ENCODE measurements around the gene ARL4D. TPM values are rescaled to one million over a fixed set of nuclear protein-coding genes. Genes with fewer than 3 reads are reported as not detected.

The ARL4D gene
- total RNA-seq, 1 experiment from 2014 or later: 11.5 TPM

DNA sequence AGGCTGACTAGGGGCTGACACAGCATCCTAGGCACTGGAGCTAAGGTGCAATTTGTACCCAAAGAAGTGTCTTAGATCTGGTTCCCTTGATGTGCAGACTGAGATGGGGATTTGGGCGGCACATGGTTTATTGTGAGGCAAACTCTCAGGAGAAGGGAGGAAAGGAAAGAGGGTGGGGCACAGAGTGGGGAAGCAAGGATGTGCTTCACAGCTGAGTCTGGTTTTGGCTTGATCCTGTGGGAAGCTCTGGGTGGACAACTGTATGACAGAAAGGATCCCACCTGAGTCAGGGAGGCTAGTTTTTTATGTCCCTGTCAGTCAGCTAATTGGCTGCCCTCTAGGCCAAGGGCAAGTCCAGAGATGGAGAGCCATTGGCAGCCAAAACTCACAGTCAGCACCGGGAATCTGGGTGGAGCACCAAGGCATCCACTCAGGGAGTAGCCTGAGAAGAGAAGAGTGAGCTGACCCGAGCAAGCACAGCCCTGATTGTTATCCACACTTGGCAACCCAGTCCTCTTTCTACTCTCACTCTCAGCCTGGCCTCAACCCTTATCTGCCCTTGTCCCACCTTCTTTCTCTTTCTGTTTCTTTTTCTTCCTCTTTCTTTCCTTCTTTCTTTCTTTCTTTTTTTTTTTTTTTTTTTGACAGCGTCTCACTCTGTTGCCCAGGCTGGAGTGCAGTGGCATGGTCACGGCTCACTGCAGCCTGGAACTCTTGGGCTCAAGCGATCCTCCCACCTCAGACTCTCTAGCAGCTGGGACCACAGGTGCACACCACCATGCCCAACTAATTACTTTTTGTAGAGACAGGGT, 12.0 kb downstream of the ARL4D start:
- 0 out of 2 replicates have a peak, but pooled peaks have one; percentile 20 for ATAC-seq
- no peaks in the 10 kb centered on the region for H3K9me3 ChIP-seq (ENCODE audit: control insufficient read depth in 1 of 2, insufficient read depth in 1 of 2, low read depth in 1 of 2, low read length in 2 of 2)
- no peak overlapping the region for H3K4me3 ChIP-seq (replicated peaks in 1 of 2; ENCODE audit: low read depth in 1 of 2, low read length in 2 of 2)
- DNase-seq (ENCODE audit: low read depth, low spot score): no peak
- no peaks in the 10 kb centered on the region for H3K36me3 ChIP-seq (ENCODE audit: control insufficient read depth in 1 of 2, insufficient read depth in 2 of 2, low read length in 2 of 2)
- ChIA-PET POLR2A (interaction anchor here (2.0 kb wide), 1 partner anchor 11 kb away, joined by 8 read pairs; the partner anchor contains the start of gene ARL4D), RAD21 (ENCODE audit: low non-redundant PET in 1 of 2, low total read pairs in 2 of 2, uncharacterized antibody in 2 of 2, unreplicated experiment in 2 of 2) (no interaction called here), CTCF (interaction anchor here (0.6 to 1.9 kb wide), 2 partner anchors 73 to 163 kb away, joined by 4 to 6 read pairs; partner anchors contain the start of gene DHX8)
- intact Hi-C loops (cut with micrococcal nuclease): no loop called here
- H2AFZ ChIP-seq (ENCODE audit: low read depth, low read length, poor library complexity, severe bottlenecking): no peak overlapping the region
- no peak for TF ChIP-seq EZH2 (IDR thresholded peaks at IDR 0.05)
- TF ChIP-seq ZNF274 (IDR thresholded peaks at IDR 0.05; ENCODE audit: low read depth, low read length): no peak
- TF ChIP-seq, protein P1, sequence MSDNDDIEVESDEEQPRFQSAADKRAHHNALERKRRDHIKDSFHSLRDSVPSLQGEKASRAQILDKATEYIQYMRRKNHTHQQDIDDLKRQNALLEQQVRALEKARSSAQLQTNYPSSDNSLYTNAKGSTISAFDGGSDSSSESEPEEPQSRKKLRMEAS (IDR thresholded peaks at IDR 0.05): no peak
- TF ChIP-seq FOSL1 (IDR thresholded peaks at IDR 0.05; ENCODE audit: low read depth): no peak
- TF ChIP-seq EGR1 (IDR thresholded peaks at IDR 0.05; ENCODE audit: low read depth): no peak
- no peak for TF ChIP-seq ZFX (IDR thresholded peaks at IDR 0.05)
- no peak for TF ChIP-seq POLR2AphosphoS5 (IDR thresholded peaks at IDR 0.05; ENCODE audit: low read depth, low read length)
- TF ChIP-seq, protein P2, sequence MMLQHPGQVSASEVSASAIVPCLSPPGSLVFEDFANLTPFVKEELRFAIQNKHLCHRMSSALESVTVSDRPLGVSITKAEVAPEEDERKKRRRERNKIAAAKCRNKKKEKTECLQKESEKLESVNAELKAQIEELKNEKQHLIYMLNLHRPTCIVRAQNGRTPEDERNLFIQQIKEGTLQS (IDR thresholded peaks at IDR 0.05): no peak
- no peak for TF ChIP-seq TCF7L2 (IDR thresholded peaks at IDR 0.05; ENCODE audit: borderline replicate concordance, extremely low read depth, insufficient read depth, insufficient read length)
- no peak for TF ChIP-seq SIN3A (IDR thresholded peaks at IDR 0.05; ENCODE audit: low read depth)
- TF ChIP-seq SRF (IDR thresholded peaks at IDR 0.05; ENCODE audit: low read depth): no peak
- TF ChIP-seq RAD21 (IDR thresholded peaks at IDR 0.05; ENCODE audit: low read depth): no peak
- no peaks in the 10 kb centered on the region for H3K27me3 ChIP-seq (ENCODE audit: insufficient read depth, low read length)
- no TSS peak for BruUV-seq (replicated peaks)
- H3K4me2 ChIP-seq (ENCODE audit: low read length): no peak overlapping the region
- no peak overlapping the region for H3K9ac ChIP-seq (ENCODE audit: low read length)
- H4K20me1 ChIP-seq (ENCODE audit: insufficient read depth): no peaks in the 10 kb centered on the region
- no peak overlapping the region for H3K27ac ChIP-seq (ENCODE audit: low read depth, low read length)
- H3K4me1 ChIP-seq (ENCODE audit: control insufficient read depth in 1 of 2, insufficient read depth in 2 of 2, low read length in 2 of 2): peaks cover 0 to 19% of the 10 kb centered on the region in 2 experiments; a peak in 2 of 4 replicates
- H3K9me2 ChIP-seq (ENCODE audit: insufficient read depth): no peaks in the 10 kb centered on the region
- H3K79me2 ChIP-seq (ENCODE audit: insufficient read depth, low read length): no peaks in the 10 kb centered on the region

Measured in HCT116 (cell line).